Esophagus muscularis mucosa (tissue), 4 donors: ENCODE measurements around the gene PHLDA1.

Source experiments
- CTCF ChIP-seq, 3 experiments: fragments of 200-600 bp in 2 of 3; fragments of 450-650 bp in 1 of 3; sonication (generic) in 2 of 3; IDR thresholded peaks; one replicate each; pipeline ENCODE4 v1.5.1; 2017 to 2019; ENCODE audit warnings: antibody characterized with exemption in 3 of 3, mild to moderate bottlenecking in 2 of 3, moderate library complexity in 1 of 3
- EP300 ChIP-seq: sonication (generic); formaldehyde crosslinking; IDR thresholded peaks from one replicate; pipeline ENCODE4 v1.6.1; 2017; ENCODE audit warnings: antibody characterized with exemption
- POLR2A ChIP-seq: fragments of 450-650 bp; IDR thresholded peaks from one replicate; pipeline ENCODE4 v1.6.1; 2017; ENCODE audit warnings: antibody characterized with exemption, moderate library complexity, mild to moderate bottlenecking, low read depth

- TF ChIP-seq CTCF (IDR thresholded peaks at IDR 0.05) (no peak), POLR2A (no peak), EP300 (no peak)
These were observed 7.3 kb downstream of the PHLDA1 start for GRCh38 chr12:76024102-76024781.
